ENCODE results near the gene SPTB.
A peak's percentile ranks its signal among the peaks of the same experiment; 100 is the strongest.

The SPTB gene

GRCh38 chr14:64786296-64787149, 93.2 kb downstream of the SPTB start:
- DNase-seq = no peak

GRCh38 chr14:64784006-64784405, 95.7 kb downstream of the SPTB start:
- no peak for DNase-seq

GRCh38 chr14:64782196-64782595, 97.5 kb downstream of the SPTB start:
- DNase-seq = no peak

- no peak for DNase-seq
Measured at GRCh38 chr14:64779472-64779871, 100.2 kb downstream of the SPTB start.

- no peak for DNase-seq
Measured at GRCh38 chr14:64778104-64778754, 101.5 kb downstream of the SPTB start.

- DNase-seq = no peak
Measured at GRCh38 chr14:64777461-64777860, 102.2 kb downstream of the SPTB start.

GRCh38 chr14:64775081-64775777, 104.5 kb downstream of the SPTB start:
- no peak for DNase-seq

- no peak for DNase-seq
Measured at GRCh38 chr14:64774272-64774671, 105.4 kb downstream of the SPTB start.

- DNase-seq = no peak
Measured at GRCh38 chr14:64773577-64773976, 106.1 kb downstream of the SPTB start.

- DNase-seq = no peak
Measured at GRCh38 chr14:64773046-64773445, 106.7 kb downstream of the SPTB start.

GRCh38 chr14:64772397-64772950, 107.2 kb downstream of the SPTB start:
- no peak for DNase-seq

GRCh38 chr14:64771161-64771560, 108.5 kb downstream of the SPTB start:
- DNase-seq = no peak

- DNase-seq = no peak
Measured at GRCh38 chr14:64770751-64771150, 109.0 kb downstream of the SPTB start.

GRCh38 chr14:64769096-64770020, 110.3 kb downstream of the SPTB start:
- DNase-seq = no peak

GRCh38 chr14:64768401-64769095, 111.2 kb downstream of the SPTB start:
- no peak for DNase-seq

- DNase-seq = no peak
Measured at GRCh38 chr14:64767215-64767964, 112.3 kb downstream of the SPTB start.

- DNase-seq = peak; percentile 87
Measured at GRCh38 chr14:64766430-64767151, 113.1 kb downstream of the SPTB start.

- DNase-seq = no peak
Measured at GRCh38 chr14:64765740-64766302, 113.9 kb downstream of the SPTB start.

- peak; percentile 93 for DNase-seq
Measured at GRCh38 chr14:64764641-64765520, 114.8 kb downstream of the SPTB start.
